ENCODE measurements around the gene SPPL2A.

DNA sequence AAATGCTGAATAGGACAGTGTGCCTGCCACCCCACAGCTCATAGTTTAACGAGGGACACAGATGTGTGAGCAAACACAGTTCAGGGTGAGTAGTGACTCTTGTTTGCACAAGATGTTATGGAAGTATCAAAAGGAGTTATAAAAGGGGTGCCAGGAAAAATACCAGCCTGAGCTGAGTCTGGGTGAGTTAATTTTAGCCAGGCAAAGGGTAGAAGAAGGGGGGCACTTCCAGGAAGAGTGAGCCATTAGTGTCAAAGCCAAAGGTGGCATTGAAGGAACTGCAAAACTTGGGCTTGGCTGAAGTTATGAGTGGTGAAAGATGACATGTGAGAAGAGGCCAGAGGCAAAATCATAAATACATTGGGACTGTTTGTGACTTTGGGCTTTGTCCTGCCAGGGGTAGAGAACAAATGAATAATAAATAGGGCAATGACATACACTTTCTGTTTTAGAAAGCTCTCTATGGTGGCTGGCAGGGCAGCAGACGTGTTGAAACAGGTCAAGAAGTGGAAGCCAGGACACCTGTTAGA, 1.9 kb upstream of the SPPL2A start:
- TF ChIP-seq, protein P1, sequence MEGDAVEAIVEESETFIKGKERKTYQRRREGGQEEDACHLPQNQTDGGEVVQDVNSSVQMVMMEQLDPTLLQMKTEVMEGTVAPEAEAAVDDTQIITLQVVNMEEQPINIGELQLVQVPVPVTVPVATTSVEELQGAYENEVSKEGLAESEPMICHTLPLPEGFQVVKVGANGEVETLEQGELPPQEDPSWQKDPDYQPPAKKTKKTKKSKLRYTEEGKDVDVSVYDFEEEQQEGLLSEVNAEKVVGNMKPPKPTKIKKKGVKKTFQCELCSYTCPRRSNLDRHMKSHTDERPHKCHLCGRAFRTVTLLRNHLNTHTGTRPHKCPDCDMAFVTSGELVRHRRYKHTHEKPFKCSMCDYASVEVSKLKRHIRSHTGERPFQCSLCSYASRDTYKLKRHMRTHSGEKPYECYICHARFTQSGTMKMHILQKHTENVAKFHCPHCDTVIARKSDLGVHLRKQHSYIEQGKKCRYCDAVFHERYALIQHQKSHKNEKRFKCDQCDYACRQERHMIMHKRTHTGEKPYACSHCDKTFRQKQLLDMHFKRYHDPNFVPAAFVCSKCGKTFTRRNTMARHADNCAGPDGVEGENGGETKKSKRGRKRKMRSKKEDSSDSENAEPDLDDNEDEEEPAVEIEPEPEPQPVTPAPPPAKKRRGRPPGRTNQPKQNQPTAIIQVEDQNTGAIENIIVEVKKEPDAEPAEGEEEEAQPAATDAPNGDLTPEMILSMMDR (conservative IDR thresholded peaks at IDR 0.05; ENCODE audit: low read depth, low read length) = no peak
- no peak for TF ChIP-seq EZH2 (IDR thresholded peaks at IDR 0.05; ENCODE audit: borderline replicate concordance, low read depth, low read length, poor library complexity, severe bottlenecking)

All from A673 (cell line).